H1 (cell line): ENCODE results near the gene KERA. TPM values are rescaled to one million over a fixed set of nuclear protein-coding genes. Genes with fewer than 3 reads are reported as not detected.

Source experiments
- ATF2 ChIP-seq: IDR thresholded peaks from 2 replicates; pipeline ENCODE4 v1.6.1; 2012; ENCODE audit warnings: low read length, inconsistent platforms
- CBX8 ChIP-seq: fragments of 300-800, 300-1000 bp; sonication (generic); IDR thresholded peaks from 2 replicates; pipeline ENCODE4 v1.7.1; 2016; ENCODE audit warnings: low read depth, low read length, borderline replicate concordance
- FOSL1 ChIP-seq: IDR thresholded peaks from 2 replicates; pipeline ENCODE4 v1.6.1; 2011; ENCODE audit warnings: mild to moderate bottlenecking, low read depth, low read length, moderate library complexity; ENCODE audit not compliant: insufficient read depth
- JUND ChIP-seq: IDR thresholded peaks from 2 replicates; pipeline ENCODE4 v1.6.1; 2011; ENCODE audit warnings: mild to moderate bottlenecking, improper control_type of control experiment, low read length
- SAP30 ChIP-seq: fragments of 300-600 bp; sonication (generic); IDR thresholded peaks from 2 replicates; pipeline ENCODE4 v1.7.1; 2012; ENCODE audit warnings: low read length, moderate library complexity, mild to moderate bottlenecking, inconsistent platforms; ENCODE audit not compliant: insufficient read depth, insufficient replicate concordance
- TAF1 ChIP-seq: IDR thresholded peaks from 2 replicates; pipeline ENCODE4 v1.6.1; 2011; ENCODE audit warnings: mild to moderate bottlenecking, low read depth, low read length
- TAF7 ChIP-seq: optimal IDR thresholded peaks from 2 replicates; pipeline ENCODE3; 2011; ENCODE audit warnings: low read depth, mild to moderate bottlenecking, inconsistent platforms, low read length, moderate library complexity, borderline replicate concordance
- polyA plus RNA-seq, 7 experiments: library from polyadenylated mRNA; depleted of rRNA in 3 of 7; stranded (reverse) in 5 of 7; unstranded in 2 of 7; fragments of >200 nt in 5 of 7; fragments of 200-250 nt in 2 of 7; gene quantifications; 1 replicate in 5 of 7; 2 replicates in 1 of 7; 4 replicates in 1 of 7; pipeline versions ENCODE4 v1.2.1 to v1.2.3, GENCODE V29; 2011 to 2013; ENCODE audit warnings: missing spikeins in 2 of 7, mixed read lengths in 2 of 7
- total RNA-seq: library from RNA; stranded (reverse); fragmentation: NEBNext Ultra II Directional; extraction: Animal tissue kit (Norgen Biotek cat#: 25700); gene quantifications from 2 replicates; pipeline ENCODE4 v1.2.1, GENCODE V29; 2021

KERA gene
- total and polyA plus RNA-seq, 2 of the 8 experiments (the other 6 are each of a cell fraction or from before 2014, with no cell fraction given) = not detected

GRCh38 chr12:91019455-91019854 is 38.4 kb downstream of the KERA start (continued):
- TF ChIP-seq ATF2 (no peak), SAP30 (no peak), TAF1 (no peak), FOSL1 (no peak), TAF7 (no peak), CBX8 (no peak), JUND (no peak)
